ENCODE results near the gene NCEH1. TPM values are rescaled to one million over a fixed set of nuclear protein-coding genes. Genes with fewer than 3 reads are reported as not detected.

The NCEH1 gene
- total RNA-seq, 1 donor from 2014 or later = 22.4 TPM

GRCh38 chr3:172613845-172614244 is 97.0 kb downstream of the NCEH1 start:
- Histone ChIP-seq H3K36me3 (ENCODE audit: control insufficient read depth, insufficient read depth, low read length) (no peaks in the 10 kb centered on the region), H3K4me3 (ENCODE audit: low read depth, low read length) (no peak overlapping the region), H3K27me3 (ENCODE audit: control insufficient read depth, insufficient read depth, low read length) (no peaks in the 10 kb centered on the region)
- DNase-seq (ENCODE audit: low read depth) = no peak
- TF ChIP-seq, protein P1, sequence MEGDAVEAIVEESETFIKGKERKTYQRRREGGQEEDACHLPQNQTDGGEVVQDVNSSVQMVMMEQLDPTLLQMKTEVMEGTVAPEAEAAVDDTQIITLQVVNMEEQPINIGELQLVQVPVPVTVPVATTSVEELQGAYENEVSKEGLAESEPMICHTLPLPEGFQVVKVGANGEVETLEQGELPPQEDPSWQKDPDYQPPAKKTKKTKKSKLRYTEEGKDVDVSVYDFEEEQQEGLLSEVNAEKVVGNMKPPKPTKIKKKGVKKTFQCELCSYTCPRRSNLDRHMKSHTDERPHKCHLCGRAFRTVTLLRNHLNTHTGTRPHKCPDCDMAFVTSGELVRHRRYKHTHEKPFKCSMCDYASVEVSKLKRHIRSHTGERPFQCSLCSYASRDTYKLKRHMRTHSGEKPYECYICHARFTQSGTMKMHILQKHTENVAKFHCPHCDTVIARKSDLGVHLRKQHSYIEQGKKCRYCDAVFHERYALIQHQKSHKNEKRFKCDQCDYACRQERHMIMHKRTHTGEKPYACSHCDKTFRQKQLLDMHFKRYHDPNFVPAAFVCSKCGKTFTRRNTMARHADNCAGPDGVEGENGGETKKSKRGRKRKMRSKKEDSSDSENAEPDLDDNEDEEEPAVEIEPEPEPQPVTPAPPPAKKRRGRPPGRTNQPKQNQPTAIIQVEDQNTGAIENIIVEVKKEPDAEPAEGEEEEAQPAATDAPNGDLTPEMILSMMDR (IDR thresholded peaks at IDR 0.05; ENCODE audit: insufficient read depth, low read length, poor library complexity, severe bottlenecking) = no peak

DNA sequence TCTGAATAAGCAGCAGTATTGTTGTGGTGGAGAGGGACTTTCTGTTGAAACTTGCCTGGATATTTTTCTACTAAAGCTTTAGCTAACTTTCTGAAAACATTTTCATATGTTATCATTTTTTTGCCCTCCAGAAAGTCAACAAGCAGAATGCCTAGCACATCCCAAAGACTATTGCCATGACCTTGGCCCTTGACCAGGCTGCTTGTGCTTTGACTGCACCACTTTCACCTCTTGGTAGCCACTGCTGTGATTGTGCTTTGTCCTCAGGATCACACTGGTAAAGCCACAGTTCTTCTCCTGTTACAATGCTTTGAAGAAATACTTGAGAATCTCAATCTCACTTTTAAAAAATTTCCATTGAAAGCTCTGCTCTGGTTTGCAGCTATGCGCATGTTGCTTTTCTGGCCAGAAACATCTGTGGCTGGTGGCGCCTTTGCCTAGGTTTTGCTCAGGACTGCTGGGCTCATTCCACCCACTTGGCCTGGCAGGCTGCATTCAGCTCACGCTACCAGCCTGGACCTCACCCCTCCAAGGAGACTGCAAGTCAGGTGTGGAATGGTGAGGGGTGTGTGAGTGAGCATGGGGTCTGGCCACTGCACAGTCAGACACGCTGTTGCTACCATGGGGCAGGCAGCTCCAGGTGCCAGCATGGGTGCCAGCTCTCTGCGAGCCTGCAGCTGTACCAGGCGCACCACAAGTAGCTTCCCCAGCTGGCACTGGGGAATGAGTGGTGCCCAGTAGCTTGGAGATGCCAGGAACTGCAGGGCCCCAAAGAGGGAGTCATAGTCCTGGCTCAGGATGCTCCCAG is 97.8 kb downstream of the NCEH1 start:
- DNase-seq (ENCODE audit: low read depth) = no peak
- Histone ChIP-seq H3K36me3 (ENCODE audit: control insufficient read depth, insufficient read depth, low read length) (no peaks in the 10 kb centered on the region), H3K4me3 (ENCODE audit: low read depth, low read length) (no peak overlapping the region), H3K27me3 (ENCODE audit: control insufficient read depth, insufficient read depth, low read length) (no peaks in the 10 kb centered on the region)
- TF ChIP-seq, protein P1 (IDR thresholded peaks at IDR 0.05; ENCODE audit: insufficient read depth, low read length, poor library complexity, severe bottlenecking) = no peak

GRCh38 chr3:172609750-172610149 is 101.1 kb downstream of the NCEH1 start:
- no peak for DNase-seq (ENCODE audit: low read depth)
- no peak overlapping the region for H3K4me3 ChIP-seq (ENCODE audit: low read depth, low read length)
- no peaks in the 10 kb centered on the region for H3K27me3 ChIP-seq (ENCODE audit: control insufficient read depth, insufficient read depth, low read length)
- TF ChIP-seq, protein P1 (IDR thresholded peaks at IDR 0.05; ENCODE audit: insufficient read depth, low read length, poor library complexity, severe bottlenecking) = no peak
- no peaks in the 10 kb centered on the region for H3K36me3 ChIP-seq (ENCODE audit: control insufficient read depth, insufficient read depth, low read length)

DNA sequence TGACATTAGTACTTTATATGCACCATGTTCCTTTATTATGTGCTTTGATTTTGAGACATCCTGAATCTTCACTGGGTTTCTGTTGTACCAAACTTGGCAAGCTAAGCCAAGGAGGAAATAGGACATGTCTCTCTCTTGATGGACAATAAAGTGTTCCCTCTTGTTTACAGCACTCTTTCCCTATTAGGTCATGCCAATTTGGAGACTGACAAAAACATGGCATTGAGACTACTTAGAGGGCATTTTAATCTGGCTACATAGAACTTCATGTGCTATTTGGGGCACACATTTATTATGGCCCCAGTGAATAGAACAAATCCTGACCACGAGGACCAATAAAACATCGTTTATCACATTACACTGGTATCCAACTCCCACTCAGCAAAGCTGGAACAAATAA is 102.3 kb downstream of the NCEH1 start:
- TF ChIP-seq, protein P1 (IDR thresholded peaks at IDR 0.05; ENCODE audit: insufficient read depth, low read length, poor library complexity, severe bottlenecking) = no peak
- H3K4me3 ChIP-seq (ENCODE audit: low read depth, low read length) = no peak overlapping the region
- no peak for DNase-seq (ENCODE audit: low read depth)
- no peaks in the 10 kb centered on the region for H3K27me3 ChIP-seq (ENCODE audit: control insufficient read depth, insufficient read depth, low read length)
- no peaks in the 10 kb centered on the region for H3K36me3 ChIP-seq (ENCODE audit: control insufficient read depth, insufficient read depth, low read length)

GRCh38 chr3:172607305-172608121 is 103.4 kb downstream of the NCEH1 start:
- TF ChIP-seq, protein P1 (IDR thresholded peaks at IDR 0.05; ENCODE audit: insufficient read depth, low read length, poor library complexity, severe bottlenecking) = no peak
- peak; percentile 85 for DNase-seq (ENCODE audit: low read depth)
- Histone ChIP-seq H3K36me3 (ENCODE audit: control insufficient read depth, insufficient read depth, low read length) (no peaks in the 10 kb centered on the region), H3K27me3 (ENCODE audit: control insufficient read depth, insufficient read depth, low read length) (no peaks in the 10 kb centered on the region), H3K4me3 (ENCODE audit: low read depth, low read length) (no peak overlapping the region)

All from kidney epithelial cell (primary cell).